Trophoblast cell (in vitro differentiated cells and primary cell): ENCODE results near the gene NUDC.
"Not testable (repeated sequence)": the region's sequence is repeated elsewhere in the genome, so short reads cannot be mapped to it uniquely, and the experiment has no call there.

Experiments used
- DNase-seq, 2 donors: peaks; one replicate each; pipeline ENCODE4 v3.0.0-alpha.2; 2016
- H2AFZ ChIP-seq: 2 replicates; pipeline ENCODE4 v1.6.1; 2013; ENCODE audit warnings: low read length, moderate library complexity, mild to moderate bottlenecking; ENCODE audit not compliant: insufficient read depth, poor library complexity
- H2AK5ac ChIP-seq: 2 replicates; pipeline ENCODE4 v1.6.1; 2013; ENCODE audit warnings: mild to moderate bottlenecking, low read length
- H2BK120ac ChIP-seq: 2 replicates; pipeline ENCODE4 v1.6.1; 2013; ENCODE audit warnings: low read length, mild to moderate bottlenecking, moderate library complexity; ENCODE audit not compliant: insufficient read depth, poor library complexity
- H2BK12ac ChIP-seq: 2 replicates; pipeline ENCODE4 v1.6.1; 2013; ENCODE audit warnings: mild to moderate bottlenecking, low read length, moderate library complexity
- H2BK5ac ChIP-seq: 2 replicates; pipeline ENCODE4 v1.6.1; 2013; ENCODE audit warnings: low read length, low read depth, moderate library complexity, mild to moderate bottlenecking; ENCODE audit not compliant: poor library complexity
- H3K14ac ChIP-seq: 2 replicates; pipeline ENCODE4 v1.6.1; 2013; ENCODE audit warnings: mild to moderate bottlenecking, low read length
- H3K18ac ChIP-seq: 2 replicates; pipeline ENCODE4 v1.6.1; 2013; ENCODE audit warnings: mild to moderate bottlenecking, low read length
- H3K23ac ChIP-seq: 2 replicates; pipeline ENCODE4 v1.6.1; 2013; ENCODE audit warnings: low read length
- H3K27ac ChIP-seq: 2 replicates; pipeline ENCODE4 v1.5.1; 2013; ENCODE audit warnings: low read depth, mild to moderate bottlenecking, inconsistent platforms, low read length, moderate library complexity
- H3K27me3 ChIP-seq: 2 replicates; pipeline ENCODE4 v1.6.1; 2013; ENCODE audit warnings: inconsistent platforms, mild to moderate bottlenecking, low read length, moderate library complexity; ENCODE audit not compliant: insufficient read depth
- H3K36me3 ChIP-seq, 2 experiments: 1 replicate in 1 of 2; 2 replicates in 1 of 2; pipeline ENCODE4 v1.6.1; 2013; ENCODE audit warnings: low read length in 2 of 2, mild to moderate bottlenecking in 2 of 2, moderate library complexity in 1 of 2; ENCODE audit not compliant: insufficient read depth in 2 of 2, control insufficient read depth in 1 of 2
- H3K4ac ChIP-seq: 2 replicates; pipeline ENCODE4 v1.6.1; 2013; ENCODE audit warnings: low read depth, mild to moderate bottlenecking, low read length, moderate library complexity
- H3K4me1 ChIP-seq, 2 experiments: 1 replicate in 1 of 2; 2 replicates in 1 of 2; pipeline ENCODE4 v1.6.1; 2013; ENCODE audit warnings: low read length in 2 of 2, mild to moderate bottlenecking in 2 of 2, moderate library complexity in 1 of 2; ENCODE audit not compliant: insufficient read depth in 2 of 2, control insufficient read depth in 1 of 2
- H3K4me2 ChIP-seq: 2 replicates; pipeline ENCODE4 v1.6.1; 2013; ENCODE audit warnings: inconsistent platforms, mild to moderate bottlenecking, low read length, moderate library complexity
- H3K4me3 ChIP-seq: 2 replicates; pipeline ENCODE4 v1.5.1; 2013; ENCODE audit warnings: mild to moderate bottlenecking, low read depth, low read length, inconsistent platforms
- H3K79me1 ChIP-seq: one replicate; pipeline ENCODE4 v1.6.1; 2013; ENCODE audit warnings: low read length
- H3K79me2 ChIP-seq: 2 replicates; pipeline ENCODE4 v1.6.1; 2013; ENCODE audit warnings: low read length, mild to moderate bottlenecking; ENCODE audit not compliant: control insufficient read depth, insufficient read depth, poor library complexity
- H3K9ac ChIP-seq: 2 replicates; pipeline ENCODE4 v1.6.1; 2013; ENCODE audit warnings: mild to moderate bottlenecking, low read length
- H3K9me3 ChIP-seq: 2 replicates; pipeline ENCODE4 v1.6.1; 2013; ENCODE audit warnings: low read depth, mild to moderate bottlenecking, control low read depth, inconsistent platforms, low read length; ENCODE audit not compliant: insufficient read depth
- H4K12ac ChIP-seq: 2 replicates; pipeline ENCODE4 v1.6.1; 2013; ENCODE audit warnings: low read depth, mild to moderate bottlenecking, low read length, moderate library complexity
- H4K8ac ChIP-seq: 2 replicates; pipeline ENCODE4 v1.6.1; 2013; ENCODE audit warnings: low read depth, mild to moderate bottlenecking, low read length, moderate library complexity
- H4K91ac ChIP-seq: one replicate; pipeline ENCODE4 v1.6.1; 2013; ENCODE audit warnings: low read depth, mild to moderate bottlenecking, low read length, moderate library complexity
- WGBS: extraction: QIAGEN DNeasy Blood & Tissue Kit; methylation state at CpG from one replicate; pipeline ENCODE4 v1.1.7; 2013; ENCODE audit warnings: missing lambda C conversion rate; ENCODE audit not compliant: insufficient read length, insufficient coverage; ENCODE audit errors: extremely low coverage; 5-methylcytosine and 5-hydroxymethylcytosine counted together

The NUDC gene

DNA sequence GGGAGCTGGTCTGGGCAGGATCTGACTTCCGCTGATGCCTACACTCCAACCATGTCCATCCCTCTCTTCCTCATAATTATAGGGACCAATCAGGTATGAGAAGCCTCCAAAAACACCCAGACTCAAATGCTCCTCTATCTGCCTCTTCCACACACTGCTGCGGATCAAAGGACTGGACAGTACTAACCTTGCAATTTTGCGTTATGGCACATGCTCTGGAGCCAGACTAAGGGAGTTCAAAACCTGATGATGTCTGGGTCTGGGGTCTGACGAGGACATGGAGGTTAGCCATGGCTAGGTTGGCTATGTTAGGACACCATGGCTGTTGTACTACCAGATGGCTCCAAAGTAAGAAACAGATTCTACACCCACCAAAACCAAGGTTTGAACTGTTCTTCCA is 41.8 kb upstream of the NUDC start:
- Histone ChIP-seq H3K36me3 (peaks cover 41 to 65% of the 10 kb centered on the region in 2 experiments), H2BK5ac (no peak overlapping the region), H3K14ac (no peak overlapping the region), H4K12ac (no peak overlapping the region), H3K27ac (no peak overlapping the region), H3K9ac (no peak overlapping the region), H3K4ac (no peak overlapping the region), H2AK5ac (no peak overlapping the region), H3K18ac (no peak overlapping the region), H3K79me2 (no peaks in the 10 kb centered on the region), H2BK120ac (no peak overlapping the region), H3K9me3 (no peaks in the 10 kb centered on the region), H3K23ac (no peak overlapping the region), H3K79me1 (peaks cover 3% of the 10 kb centered on the region), H4K91ac (no peak overlapping the region), H2AFZ (no peak overlapping the region), H3K4me2 (no peak overlapping the region), H3K27me3 (no peaks in the 10 kb centered on the region), H3K4me3 (no peak overlapping the region), H3K4me1 (peaks cover 0 to 5% of the 10 kb centered on the region in 2 experiments), H2BK12ac (no peak overlapping the region), H4K8ac (no peak overlapping the region)
- WGBS, result no CpG with 5 or more reads among the region's 4 CpGs
- DNase-seq, result no peak

DNA sequence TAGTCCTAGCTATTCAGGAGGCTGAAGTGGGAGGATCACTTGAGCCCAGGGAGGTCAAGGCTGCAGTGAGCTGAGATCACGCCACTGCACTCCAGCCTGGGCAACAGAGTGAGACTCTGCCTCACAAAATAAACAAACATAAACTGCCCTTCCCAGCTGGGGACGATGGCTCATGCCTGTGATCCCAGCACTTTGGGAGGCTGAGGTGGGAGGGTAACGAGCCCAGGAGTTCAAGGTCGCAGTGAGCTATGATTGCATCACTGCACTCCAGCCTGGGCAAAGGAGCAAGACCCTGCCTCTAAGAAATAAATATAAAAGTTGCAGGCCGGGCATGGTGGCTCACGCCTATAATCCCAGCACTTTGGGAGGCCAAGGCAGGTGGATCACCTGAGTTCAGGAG is 39.9 kb upstream of the NUDC start:
- H3K4ac ChIP-seq, H3K79me2 ChIP-seq, H3K9ac ChIP-seq, H3K9me3 ChIP-seq, H4K91ac ChIP-seq, H4K8ac ChIP-seq, H3K4me1 ChIP-seq, H3K18ac ChIP-seq, H3K27me3 ChIP-seq, H3K27ac ChIP-seq, DNase-seq, H2BK5ac ChIP-seq, H3K79me1 ChIP-seq, H3K4me2 ChIP-seq, H2AFZ ChIP-seq, H3K14ac ChIP-seq, H2BK12ac ChIP-seq, H2BK120ac ChIP-seq, H3K23ac ChIP-seq, H3K4me3 ChIP-seq, H4K12ac ChIP-seq, H2AK5ac ChIP-seq: not testable (repeated sequence)
- no CpG with 5 or more reads among the region's 6 CpGs for WGBS
- peaks cover 52 to 77% of the 10 kb centered on the region in 2 experiments for H3K36me3 ChIP-seq

DNA sequence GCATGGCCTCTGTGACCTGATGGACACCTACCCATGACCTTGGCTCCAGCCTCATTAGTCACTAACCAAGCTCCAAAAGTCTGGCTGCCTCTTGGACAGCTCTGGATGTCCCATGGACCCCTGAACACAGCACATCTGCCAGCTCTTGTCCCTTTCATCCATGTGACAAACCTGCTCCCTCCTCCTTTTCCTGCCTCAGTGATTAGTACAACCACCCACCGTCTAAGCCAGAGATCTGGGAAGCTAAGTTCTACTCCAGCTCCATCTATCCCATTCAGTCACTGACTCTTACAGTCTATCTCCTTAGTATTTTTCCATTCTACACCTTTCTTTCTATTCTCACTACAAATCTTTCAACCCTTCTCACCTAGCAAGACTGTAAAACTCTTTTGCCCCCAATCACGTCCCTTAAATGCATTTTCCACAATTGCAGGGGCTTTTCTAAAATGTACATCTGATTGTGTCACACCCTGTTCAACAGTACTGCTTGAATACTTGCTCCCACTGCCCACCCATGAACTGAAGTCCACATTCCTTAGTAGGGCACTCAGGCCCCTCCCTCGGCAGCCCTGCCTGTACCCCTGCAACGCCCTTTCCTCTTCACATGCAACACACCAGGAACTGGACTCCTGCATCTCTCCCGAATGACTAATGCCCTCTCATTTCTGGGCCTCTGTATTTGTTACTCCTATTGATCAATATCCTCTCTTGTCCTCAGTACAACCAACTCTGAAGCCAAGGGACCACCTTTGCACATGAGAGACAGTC is 38.7 kb upstream of the NUDC start:
- H2BK5ac ChIP-seq, result no peak overlapping the region
- no peak overlapping the region for H2AK5ac ChIP-seq
- H2BK120ac ChIP-seq, result no peak overlapping the region
- H3K18ac ChIP-seq, result no peak overlapping the region
- no peak overlapping the region for H2BK12ac ChIP-seq
- H3K4me1 ChIP-seq, result no peaks in the 10 kb centered on the region
- H3K36me3 ChIP-seq, result peaks cover 47 to 70% of the 10 kb centered on the region in 2 experiments
- H3K79me1 ChIP-seq, result no peaks in the 10 kb centered on the region
- no peak overlapping the region for H3K4me3 ChIP-seq
- H2AFZ ChIP-seq, result no peak overlapping the region
- H3K79me2 ChIP-seq, result no peaks in the 10 kb centered on the region
- no peaks in the 10 kb centered on the region for H3K27me3 ChIP-seq
- no peak overlapping the region for H4K12ac ChIP-seq
- no peak overlapping the region for H4K91ac ChIP-seq
- H3K9me3 ChIP-seq, result peaks cover 2% of the 10 kb centered on the region
- H3K4ac ChIP-seq, result no peak overlapping the region
- H3K27ac ChIP-seq, result no peak overlapping the region
- no peak overlapping the region for H3K23ac ChIP-seq
- no peak overlapping the region for H4K8ac ChIP-seq
- H3K14ac ChIP-seq, result no peak overlapping the region
- no peak for DNase-seq
- 100% methylated on average over 1 of the region's 5 CpGs for WGBS
- H3K4me2 ChIP-seq, result no peak overlapping the region
- H3K9ac ChIP-seq, result no peak overlapping the region

DNA sequence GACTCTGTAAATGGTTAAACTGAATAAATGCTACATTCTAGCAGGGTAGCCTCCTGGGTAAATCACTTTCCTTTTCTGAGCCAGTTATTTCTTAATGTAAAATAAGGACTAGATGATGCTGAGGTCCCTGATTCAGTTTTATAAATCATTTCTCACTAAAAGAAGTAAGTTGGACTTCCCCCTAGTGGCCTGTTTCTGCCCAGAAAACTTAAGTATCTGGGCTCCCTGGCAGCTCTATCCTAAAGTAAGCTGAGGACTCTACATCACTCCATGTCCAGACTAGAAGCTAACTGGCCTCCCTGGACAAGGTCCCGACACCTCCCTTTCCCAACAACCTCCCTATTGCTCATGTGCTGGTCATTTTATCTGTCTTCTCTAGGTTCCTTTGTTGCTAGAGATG is 34.4 kb upstream of the NUDC start:
- Histone ChIP-seq H3K4me3 (no peak overlapping the region), H2BK5ac (no peak overlapping the region), H2BK12ac (no peak overlapping the region), H3K4me2 (no peak overlapping the region), H3K23ac (no peak overlapping the region), H3K4ac (no peak overlapping the region), H4K8ac (no peak overlapping the region), H3K14ac (no peak overlapping the region), H3K79me1 (peaks cover 9% of the 10 kb centered on the region), H3K27ac (no peak overlapping the region), H3K27me3 (no peaks in the 10 kb centered on the region), H3K9ac (no peak overlapping the region), H3K36me3 (peaks cover 46 to 57% of the 10 kb centered on the region in 2 experiments), H2AK5ac (no peak overlapping the region), H3K79me2 (peaks cover 10% of the 10 kb centered on the region), H3K4me1 (peaks cover 7 to 9% of the 10 kb centered on the region in 2 experiments), H2AFZ (no peak overlapping the region), H2BK120ac (no peak overlapping the region), H4K91ac (no peak overlapping the region), H4K12ac (no peak overlapping the region), H3K18ac (no peak overlapping the region), H3K9me3 (peaks cover 2% of the 10 kb centered on the region)
- WGBS, result no CpG with 5 or more reads among the region's 1 CpG
- peak in 1 of 2 donors; percentile 60 for DNase-seq
